ENCODE data around the gene HK1.
A peak's percentile ranks its signal among the peaks of the same experiment; 100 is the strongest.
"Not testable (repeated sequence)": the region's sequence is repeated elsewhere in the genome, so short reads cannot be mapped to it uniquely, and the experiment has no call there.

Gene HK1

GRCh38 chr10:69259547-69260243, 18.6 kb upstream of the HK1 start:
- no peak for DNase-seq (ENCODE audit: low spot score)

GRCh38 chr10:69261184-69261583, 17.1 kb upstream of the HK1 start:
- no peak for DNase-seq (ENCODE audit: low spot score)

- no peak for DNase-seq (ENCODE audit: low spot score)
Measured at GRCh38 chr10:69262292-69262751, 16.0 kb upstream of the HK1 start.

- no peak for DNase-seq (ENCODE audit: low spot score)
Measured at GRCh38 chr10:69265521-69265920, 12.8 kb upstream of the HK1 start.

- no peak for DNase-seq (ENCODE audit: low spot score)
Measured at GRCh38 chr10:69268761-69269416, 9.4 kb upstream of the HK1 start.

- DNase-seq (ENCODE audit: low spot score) = no peak
Measured at GRCh38 chr10:69269761-69270160, 8.5 kb upstream of the HK1 start.

GRCh38 chr10:69270990-69271389, 7.3 kb upstream of the HK1 start:
- DNase-seq (ENCODE audit: low spot score) = no peak

- DNase-seq (ENCODE audit: low spot score) = no peak
Measured at GRCh38 chr10:69272624-69273023, 5.7 kb upstream of the HK1 start.

GRCh38 chr10:69275444-69275843, 2.9 kb upstream of the HK1 start:
- no peak for DNase-seq (ENCODE audit: low spot score)

- DNase-seq (ENCODE audit: low spot score) = no peak
Measured at GRCh38 chr10:69276503-69276902, 1.8 kb upstream of the HK1 start.

GRCh38 chr10:69279110-69279509, 814 bp downstream of the HK1 start:
- DNase-seq (ENCODE audit: low spot score) = peak; percentile 35

GRCh38 chr10:69281507-69282413, 3.5 kb downstream of the HK1 start:
- DNase-seq (ENCODE audit: low spot score) = no peak

- DNase-seq (ENCODE audit: low spot score) = not testable (repeated sequence)
Measured at GRCh38 chr10:69284402-69284801, 6.1 kb downstream of the HK1 start.

GRCh38 chr10:69285699-69286098, 7.4 kb downstream of the HK1 start:
- DNase-seq (ENCODE audit: low spot score) = no peak

GRCh38 chr10:69287181-69287580, 8.9 kb downstream of the HK1 start:
- DNase-seq (ENCODE audit: low spot score) = no peak

- DNase-seq (ENCODE audit: low spot score) = peak; percentile 11
Measured at GRCh38 chr10:69290993-69291392, 12.7 kb downstream of the HK1 start.

GRCh38 chr10:69292459-69292858, 14.2 kb downstream of the HK1 start:
- no peak for DNase-seq (ENCODE audit: low spot score)

- DNase-seq (ENCODE audit: low spot score) = no peak
Measured at GRCh38 chr10:69295027-69295636, 16.8 kb downstream of the HK1 start.

GRCh38 chr10:69303632-69304051, 25.3 kb downstream of the HK1 start:
- DNase-seq (ENCODE audit: low spot score) = no peak

- DNase-seq (ENCODE audit: low spot score) = no peak
Measured at GRCh38 chr10:69306421-69306820, 28.1 kb downstream of the HK1 start.

- no peak for DNase-seq (ENCODE audit: low spot score)
Measured at GRCh38 chr10:69307434-69307833, 29.1 kb downstream of the HK1 start.

- not testable (repeated sequence) for DNase-seq (ENCODE audit: low spot score)
Measured at GRCh38 chr10:69308304-69308703, 30.0 kb downstream of the HK1 start.

All from Ammon's horn (tissue), 1 donor.